GM18951 (cell line): ENCODE measurements around the gene ATP13A5.

Experiments used
- POLR2A ChIP-seq: IDR thresholded peaks from 4 replicates; pipeline ENCODE4 v1.6.1; 2011; ENCODE audit warnings: mild to moderate bottlenecking; ENCODE audit not compliant: insufficient read length, insufficient read depth; ENCODE audit errors: extremely low read depth
- in situ Hi-C: fragments of 300-500 bp; cut with MboI; formaldehyde crosslinking; loops from one replicate; pipeline ENCODE4 v1.12.0; 2022; ENCODE audit warnings: low sequenced_read_pairs, mixed read lengths, inconsistent platforms; ENCODE audit not compliant: unreplicated experiment

ATP13A5 gene

DNA sequence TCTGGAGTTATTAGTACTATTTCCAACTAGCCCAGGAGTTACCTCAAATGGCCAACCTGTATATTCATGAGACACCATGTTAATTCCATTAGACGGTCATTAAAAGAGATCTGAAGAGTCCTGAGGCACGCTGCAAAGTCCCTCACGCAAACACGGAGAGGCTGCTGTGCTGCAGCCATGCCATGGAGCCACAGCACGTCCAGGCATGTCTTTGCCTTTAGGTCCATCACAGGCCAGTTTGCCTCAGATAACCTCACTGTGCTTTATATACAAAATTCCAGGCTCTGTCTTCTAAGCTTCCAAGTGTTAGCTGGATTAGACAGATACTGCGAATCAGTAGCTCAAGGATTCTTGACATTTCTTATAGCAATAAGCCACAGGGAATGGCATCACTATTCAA, 147.4 kb downstream of the ATP13A5 start:
- in situ Hi-C loops, result no loop called here
- TF ChIP-seq POLR2A, result no peak

GRCh38 chr3:193230610-193231009, 147.9 kb downstream of the ATP13A5 start:
- in situ Hi-C loops, result no loop called here
- TF ChIP-seq POLR2A, result no peak

- no peak for TF ChIP-seq POLR2A
- in situ Hi-C loops, result no loop called here
Observed at GRCh38 chr3:193229851-193230420, 148.6 kb downstream of the ATP13A5 start.

- in situ Hi-C loops, result no loop called here
- no peak for TF ChIP-seq POLR2A
Observed at GRCh38 chr3:193228206-193228605, 150.3 kb downstream of the ATP13A5 start.

DNA sequence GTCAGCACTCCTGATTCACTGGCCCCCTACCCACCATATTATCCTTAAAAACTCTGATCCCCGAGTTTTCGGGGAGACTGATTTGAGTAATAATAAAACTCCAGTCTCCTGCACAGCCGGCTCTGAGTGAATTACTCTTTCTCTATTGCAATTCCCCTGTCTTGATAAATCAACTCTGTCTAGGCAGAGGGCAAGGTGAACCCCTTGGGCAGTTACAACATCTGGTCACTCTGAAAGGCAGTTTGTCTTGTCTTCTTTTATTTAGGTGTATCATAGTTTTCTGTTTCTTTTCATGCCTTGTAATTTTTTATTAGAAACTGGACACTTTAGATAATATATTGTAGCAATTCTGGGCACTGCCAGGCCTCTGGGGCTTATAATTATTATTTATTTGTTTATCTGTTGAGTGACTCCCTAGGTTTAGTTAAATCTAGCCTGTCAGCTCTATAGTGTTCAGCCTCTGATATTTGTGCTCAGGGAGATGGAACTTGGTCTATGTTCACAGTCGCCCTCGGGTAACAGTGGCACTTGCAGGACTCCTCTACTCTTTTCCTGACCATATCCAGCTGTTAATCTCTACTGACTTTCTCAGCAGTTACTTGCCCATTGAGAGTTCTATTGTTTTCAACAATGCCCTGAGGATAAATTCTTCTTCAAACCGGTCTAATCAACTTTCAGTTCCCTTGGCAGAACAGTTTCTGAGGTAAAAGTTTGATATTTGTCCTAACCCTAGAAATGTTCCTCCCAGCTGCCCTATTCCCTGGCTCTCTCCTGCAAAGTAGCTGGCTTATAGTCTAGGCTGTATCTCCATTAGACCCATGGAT, 153.0 kb downstream of the ATP13A5 start:
- in situ Hi-C loops, result no loop called here
- TF ChIP-seq POLR2A, result no peak
